Measurements from ENCODE around the gene MEAF6.

Gene MEAF6

DNA sequence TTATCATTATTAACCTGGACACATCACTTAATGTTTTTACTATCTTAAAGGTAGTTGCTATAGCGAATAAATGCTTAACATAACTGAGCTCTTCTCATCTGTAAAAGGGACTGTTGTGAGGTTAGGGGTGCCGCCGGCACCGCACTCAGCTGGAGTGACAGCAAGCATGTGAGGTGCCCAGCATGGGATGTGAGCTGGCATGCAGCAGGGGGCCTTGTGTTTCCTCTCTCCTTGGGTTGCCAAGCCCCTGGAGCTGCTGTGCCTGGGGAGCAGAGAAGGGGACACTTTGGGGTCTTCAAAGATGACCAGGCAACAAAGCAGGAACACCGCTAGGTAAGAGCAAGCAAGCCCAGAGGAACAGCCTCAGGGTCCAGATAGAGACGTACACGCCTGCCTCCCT is 42.3 kb downstream of the MEAF6 start:
- DNase-seq, result no peak

DNA sequence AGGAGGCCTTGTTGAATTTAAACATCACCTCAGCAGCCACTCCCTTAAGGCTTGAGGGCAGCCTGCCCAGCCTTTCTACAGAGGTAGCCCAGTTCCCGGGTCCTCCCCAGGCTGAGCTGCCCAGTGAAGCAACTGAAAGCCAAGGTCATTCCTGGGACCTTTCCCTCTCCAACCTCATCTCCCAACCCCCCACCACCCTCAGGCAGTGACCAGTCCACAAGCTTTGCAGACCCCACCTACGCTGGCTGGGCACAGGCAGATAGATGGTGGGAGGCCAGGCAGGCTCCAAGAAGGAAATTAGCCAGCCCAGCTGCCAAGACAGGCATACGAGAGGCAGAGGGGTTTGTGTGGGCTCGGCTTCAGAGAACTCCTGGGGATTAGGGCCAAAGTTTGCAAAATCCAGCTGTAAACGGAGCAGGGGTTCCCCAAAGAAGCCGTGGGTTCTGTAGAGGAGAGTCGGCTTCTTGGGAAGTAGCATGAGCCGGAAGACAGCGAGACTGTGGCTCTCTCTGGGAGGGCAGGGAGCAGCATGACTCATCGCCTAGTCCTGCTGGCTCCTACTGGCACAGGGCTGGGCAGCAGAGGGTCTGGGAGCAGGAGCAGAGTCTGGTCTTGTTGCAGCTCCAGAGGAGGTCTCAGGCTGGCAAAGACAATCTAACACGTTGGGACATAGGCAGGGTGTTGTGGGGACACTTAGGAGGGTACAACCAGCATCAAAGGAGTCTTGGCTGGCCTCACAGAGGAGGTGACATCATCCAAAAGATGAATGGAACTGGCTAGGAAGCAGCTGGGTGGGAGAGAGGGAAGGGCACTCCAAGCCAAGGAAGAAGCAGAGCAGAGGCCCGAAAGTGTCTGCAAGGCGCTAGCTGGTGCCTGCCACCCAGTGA is 43.0 kb downstream of the MEAF6 start:
- DNase-seq, result peak; percentile 45

DNA sequence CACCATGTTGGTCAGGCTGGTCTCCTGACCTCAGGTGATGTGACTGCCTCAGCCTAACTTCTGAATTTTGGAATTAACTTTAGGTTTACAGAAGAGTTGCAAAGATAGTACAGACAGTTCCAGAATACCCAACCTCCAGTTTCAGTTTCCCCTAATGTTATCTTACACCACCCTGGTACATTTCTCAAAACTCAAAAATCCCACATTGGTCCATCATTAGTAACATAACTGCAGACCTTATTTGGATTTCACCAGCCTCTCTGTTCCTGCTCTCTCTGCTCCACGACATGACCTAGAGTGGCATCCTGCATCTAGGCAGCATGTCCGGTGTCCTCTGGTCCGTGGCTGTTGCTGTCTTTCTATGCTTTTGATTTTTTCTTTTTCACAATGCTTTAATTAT is 45.2 kb downstream of the MEAF6 start:
- peak; percentile 34 for DNase-seq

DNA sequence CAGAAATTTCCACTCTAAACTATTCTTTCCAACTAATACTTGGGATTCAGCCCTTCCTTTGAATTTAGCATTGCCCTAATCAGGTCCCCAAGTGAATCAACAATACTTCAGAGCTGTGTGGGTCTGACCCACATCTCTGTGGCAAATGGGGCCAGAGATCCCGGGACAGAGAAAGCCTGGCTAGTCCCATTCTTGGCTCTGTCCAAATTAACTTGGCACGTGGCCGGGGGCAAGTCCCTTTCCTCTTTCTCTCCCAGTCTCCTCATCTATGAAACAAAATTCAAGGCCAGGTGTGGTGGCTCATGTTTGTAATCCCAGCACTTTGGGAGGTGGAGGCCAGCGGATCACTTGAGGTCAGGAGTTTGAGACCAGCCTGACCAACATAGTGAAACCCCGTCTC is 46.5 kb downstream of the MEAF6 start:
- DNase-seq, result no peak

DNA sequence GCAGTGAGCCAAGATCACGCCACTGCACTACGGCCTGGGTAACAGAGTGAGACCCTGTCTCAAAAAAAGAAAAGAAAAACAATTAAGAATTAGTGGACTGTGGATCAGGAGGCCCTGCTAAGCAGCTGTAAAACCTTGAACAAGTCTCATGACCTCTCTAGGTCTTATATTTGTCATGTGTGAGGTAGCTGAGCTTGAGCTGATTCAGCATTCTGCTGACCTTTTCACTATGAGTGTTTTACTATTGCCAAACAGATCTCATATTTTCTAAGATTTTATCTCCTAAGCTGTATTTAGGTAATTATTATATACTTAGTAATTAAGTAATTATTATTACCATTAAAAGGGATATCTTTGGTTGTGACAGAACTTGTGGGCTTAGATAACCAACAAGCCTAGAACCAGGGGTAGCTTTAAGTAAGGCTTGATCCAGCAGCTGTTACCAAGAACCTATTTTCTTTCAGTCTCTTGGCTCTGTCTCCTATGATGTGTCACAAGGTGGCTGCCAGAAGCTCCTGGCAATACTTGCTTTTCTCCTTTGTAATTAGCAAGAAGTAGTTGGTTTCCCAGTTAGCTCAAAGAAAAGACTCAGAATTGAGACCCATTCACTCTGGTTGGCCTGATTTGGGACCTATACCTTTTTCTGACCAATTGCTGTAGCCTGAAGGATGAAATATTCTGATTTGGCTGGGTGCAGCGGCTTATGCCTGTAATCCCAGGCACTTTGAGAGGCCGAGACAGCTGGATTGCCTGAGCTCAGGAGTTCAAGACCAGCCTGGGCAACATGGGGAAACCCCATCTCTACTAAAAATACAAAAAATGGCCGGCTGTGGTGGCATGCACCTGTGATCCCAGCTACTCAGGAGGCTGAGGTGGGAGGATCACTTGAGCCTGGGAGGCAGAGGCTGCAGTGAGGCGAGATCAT is 48.7 kb downstream of the MEAF6 start:
- no peak for DNase-seq

DNA sequence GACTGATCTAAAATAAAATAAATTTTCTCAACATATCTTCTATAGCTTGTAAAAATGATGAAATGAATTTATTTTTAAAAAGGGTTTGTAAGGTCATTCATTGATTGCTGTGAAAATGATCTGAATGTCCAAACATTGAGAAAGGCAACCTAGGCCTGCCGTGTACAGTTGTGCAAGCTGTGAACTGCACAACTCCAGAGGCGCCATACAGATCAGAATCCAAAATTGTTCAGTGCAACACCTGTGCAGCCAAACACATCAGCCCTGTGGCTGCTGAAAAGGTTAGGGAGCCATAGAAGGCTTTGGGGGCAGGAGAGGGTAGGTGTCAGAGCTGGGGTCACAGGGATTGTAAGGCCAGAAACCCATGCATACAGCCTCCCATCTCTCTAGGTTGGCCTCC is 50.1 kb downstream of the MEAF6 start:
- no peak for DNase-seq

DNA sequence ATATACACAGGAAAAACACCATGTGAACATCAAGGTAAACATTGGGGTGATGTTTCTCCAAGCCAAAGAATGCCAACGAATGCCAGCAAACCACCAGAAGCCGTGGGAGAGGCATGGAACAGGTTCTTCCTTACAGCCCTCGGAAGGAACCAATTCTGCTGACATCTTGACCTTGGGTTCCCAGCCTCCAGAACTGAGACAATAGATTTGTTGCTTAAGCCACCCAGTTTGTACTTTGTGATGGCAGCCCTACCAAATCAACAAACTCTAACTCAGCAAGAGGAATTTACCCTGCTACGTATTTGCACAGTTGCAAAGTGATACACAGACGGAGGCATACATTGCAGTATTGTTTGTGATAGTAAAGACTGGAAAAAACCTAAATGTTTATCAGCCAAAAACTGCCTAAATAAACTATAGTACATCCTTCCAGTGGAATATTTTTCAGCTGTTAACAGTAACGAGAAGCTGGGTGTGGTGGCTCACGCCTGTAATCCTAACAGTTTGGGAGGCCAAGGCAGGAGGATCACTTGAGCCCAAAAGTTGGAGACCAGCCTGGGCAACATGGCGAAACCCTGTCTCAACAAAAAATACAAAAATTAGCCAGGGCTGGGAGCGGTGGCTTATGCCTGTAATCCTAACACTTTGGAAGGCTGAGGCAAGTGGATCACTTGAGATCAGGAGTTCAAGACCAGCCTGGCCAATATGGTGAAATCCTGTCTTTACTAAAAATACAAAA is 52.7 kb downstream of the MEAF6 start:
- no peak for DNase-seq

DNA sequence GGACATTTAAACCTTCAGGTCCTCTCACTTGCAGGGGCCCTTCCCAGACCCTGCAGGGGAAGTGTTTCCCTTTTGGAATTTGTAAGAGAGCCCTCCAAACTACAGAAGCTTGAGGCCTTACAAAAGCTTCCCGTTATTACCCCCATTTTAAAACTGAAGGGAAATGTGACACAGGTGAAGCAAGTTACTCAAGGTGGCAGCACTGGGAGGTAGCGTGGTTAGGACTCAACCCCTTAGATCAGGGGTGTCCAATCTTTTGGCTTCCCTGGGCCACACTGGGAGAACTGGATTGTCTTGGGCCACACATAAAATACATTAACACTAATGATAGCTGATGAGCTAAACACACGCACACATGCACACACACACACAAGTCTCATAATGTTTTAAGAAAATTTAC is 56.0 kb downstream of the MEAF6 start:
- DNase-seq, result no peak

DNA sequence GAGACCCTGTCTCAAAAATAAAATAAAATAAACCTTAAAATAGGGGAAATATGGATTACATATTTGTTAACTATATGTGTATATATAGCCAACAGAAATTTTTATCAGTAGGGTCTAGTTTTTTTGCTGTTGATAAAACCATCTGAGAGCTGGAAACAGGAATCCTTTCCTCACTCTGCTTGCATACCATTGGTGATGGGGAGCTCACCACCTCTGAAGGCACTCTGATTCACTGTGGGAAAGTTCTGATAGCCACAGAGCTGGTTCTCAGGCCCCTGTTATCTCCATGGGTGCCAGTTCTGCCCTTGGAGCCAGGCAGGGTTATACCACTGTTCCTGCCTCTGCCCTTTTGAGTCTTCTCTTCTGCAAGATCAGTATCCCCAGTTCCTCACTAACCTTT is 58.0 kb downstream of the MEAF6 start:
- DNase-seq, result no peak

DNA sequence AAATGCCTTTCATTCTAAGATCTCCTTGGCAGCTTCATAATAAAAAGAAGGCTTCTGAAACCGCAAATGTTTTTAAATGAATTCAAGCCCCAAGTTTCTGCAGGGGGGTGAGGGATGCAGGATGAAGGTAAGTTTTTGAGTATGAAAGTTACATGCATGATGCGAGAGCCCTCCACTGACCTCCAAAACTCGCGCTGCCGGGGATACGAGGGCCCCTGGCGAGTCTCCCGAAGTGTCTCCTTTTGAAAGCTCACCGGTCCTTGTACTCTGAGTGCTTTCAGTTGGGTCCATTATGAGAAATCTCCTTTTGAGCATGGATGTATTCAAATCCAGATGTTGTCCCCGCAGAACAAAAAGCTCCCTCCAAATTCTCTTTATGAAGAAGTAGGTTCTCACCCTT is 59.0 kb downstream of the MEAF6 start:
- DNase-seq, result no peak

DNA sequence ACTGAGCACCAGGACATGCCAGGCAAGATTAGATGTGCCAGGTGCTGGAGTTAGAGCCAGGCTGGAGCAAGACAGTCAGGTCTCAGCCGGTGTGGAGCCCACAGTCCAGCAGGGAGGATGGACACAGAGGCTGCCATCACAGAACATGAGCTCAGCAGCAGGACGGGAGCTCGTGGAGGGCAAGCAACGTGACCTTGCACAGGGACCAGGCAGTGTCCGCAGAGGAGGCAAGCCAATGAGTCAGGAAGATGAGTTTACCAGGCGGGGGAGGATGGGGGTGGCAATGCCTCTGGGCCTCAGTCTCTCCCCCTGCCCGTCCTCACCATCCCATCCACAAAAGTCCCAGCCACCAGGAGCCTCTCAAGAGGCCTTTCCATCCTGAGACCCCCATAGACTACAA is 60.9 kb downstream of the MEAF6 start:
- DNase-seq, result no peak

DNA sequence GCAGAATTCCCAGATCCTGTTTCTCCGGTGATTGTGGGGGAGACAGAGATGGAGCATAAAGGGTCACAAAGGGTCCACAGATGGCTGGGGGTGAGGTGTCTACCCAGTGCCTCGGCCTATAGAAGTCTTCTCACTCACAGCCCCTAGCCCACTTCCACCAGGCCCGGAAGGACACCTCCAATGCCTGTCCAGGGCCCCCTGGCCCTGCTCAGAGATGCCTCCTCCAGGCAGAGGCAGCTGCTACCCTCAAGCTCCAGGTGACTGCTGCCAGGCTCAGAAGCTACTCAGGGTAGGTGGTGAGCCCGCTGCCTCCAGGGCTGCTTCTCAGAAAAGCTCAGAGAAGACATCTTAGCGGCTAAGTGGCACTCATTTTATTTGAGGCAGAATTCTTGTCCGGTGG is 62.1 kb downstream of the MEAF6 start:
- DNase-seq, result no peak

DNA sequence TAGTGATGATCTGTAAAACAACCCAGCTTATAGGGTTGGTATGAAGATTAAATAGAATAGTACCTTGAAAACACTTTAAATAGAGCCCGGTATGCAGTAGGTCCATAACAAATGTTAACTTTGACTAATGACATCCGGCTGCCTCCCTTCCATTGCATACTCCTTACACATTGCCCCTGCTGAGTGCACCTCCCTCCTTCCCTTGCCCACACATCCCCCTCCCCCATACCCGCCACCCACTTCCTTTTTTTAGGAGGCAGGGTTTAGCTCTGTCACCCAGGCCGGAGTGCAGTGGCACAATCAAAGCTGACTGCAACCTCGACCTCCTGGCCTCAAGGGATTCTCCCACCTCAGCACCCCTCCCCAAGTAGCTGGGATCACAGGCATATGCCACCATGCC is 64.6 kb downstream of the MEAF6 start:
- peak; percentile 68 for DNase-seq

DNA sequence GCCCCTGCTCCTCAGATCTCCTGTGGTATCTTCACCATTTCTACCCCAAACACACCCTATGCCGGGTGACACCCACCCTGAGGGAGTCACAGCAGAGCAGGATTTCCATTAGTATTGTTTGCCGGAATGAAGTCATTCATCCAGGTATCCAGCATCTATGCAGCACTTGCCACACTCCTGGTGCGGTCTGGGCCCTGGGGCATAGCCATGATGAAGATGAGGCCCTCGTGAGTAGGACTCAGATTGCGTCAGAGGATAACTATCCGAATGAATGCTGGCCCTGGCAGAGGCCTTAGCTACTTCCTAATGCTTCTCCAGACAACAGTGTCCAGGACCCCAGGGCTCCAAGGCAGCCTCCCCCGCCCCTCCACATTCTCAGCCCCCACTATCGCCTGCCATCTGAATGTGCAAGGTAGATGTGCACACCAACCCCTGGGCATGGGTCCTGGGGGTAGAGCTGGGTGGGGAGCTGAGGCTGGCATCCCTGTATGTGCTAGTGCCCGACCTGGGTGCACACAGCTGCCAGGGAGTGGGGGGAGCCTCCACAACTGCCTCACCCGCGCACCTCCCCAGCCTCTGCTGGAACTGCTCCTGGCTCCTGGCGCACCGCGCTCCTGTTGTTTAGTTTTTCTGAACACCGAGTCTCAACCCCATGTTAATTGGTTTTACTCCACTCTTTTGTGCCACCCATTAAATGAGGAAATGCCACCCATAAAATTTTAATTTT is 65.7 kb downstream of the MEAF6 start:
- DNase-seq, result no peak

DNA sequence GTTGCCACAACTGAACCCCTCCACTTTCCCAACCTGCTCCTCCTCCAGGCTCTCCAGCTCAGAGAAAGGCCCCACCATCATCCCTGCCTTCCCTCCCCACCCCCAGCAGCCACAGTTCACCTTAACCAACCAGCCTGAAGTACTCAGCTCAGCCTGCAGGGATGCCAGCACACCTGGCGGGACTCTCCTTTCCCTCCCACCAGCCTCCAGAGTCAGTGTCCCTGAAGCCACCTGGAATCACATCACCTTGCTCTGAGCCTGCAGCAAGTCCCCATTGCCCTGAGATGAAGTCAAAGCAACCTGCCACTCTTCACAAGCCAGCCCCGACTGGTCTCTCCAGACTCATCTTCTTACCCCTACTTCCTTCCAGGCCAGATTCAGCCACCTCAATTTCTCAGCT is 66.4 kb downstream of the MEAF6 start:
- DNase-seq, result no peak

DNA sequence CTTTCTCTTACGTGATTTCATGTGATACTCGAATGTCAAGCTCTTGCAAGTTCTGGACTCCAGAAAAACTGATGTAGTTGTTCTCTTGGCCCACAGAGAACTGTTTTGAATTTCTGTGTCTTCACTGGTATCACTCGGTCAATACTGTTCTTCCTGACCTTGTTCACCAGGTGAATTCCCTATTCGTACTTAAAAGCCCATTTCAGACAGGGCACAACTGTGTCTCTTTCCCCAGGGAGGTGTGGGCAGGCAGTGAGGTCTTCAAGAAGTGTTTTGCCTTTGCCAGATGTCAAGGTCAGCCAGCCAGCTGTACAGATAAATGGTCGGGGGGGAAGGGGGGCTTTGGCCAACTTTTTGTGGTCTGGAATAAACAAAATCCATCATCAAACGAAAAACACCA is 67.7 kb downstream of the MEAF6 start:
- DNase-seq, result no peak

DNA sequence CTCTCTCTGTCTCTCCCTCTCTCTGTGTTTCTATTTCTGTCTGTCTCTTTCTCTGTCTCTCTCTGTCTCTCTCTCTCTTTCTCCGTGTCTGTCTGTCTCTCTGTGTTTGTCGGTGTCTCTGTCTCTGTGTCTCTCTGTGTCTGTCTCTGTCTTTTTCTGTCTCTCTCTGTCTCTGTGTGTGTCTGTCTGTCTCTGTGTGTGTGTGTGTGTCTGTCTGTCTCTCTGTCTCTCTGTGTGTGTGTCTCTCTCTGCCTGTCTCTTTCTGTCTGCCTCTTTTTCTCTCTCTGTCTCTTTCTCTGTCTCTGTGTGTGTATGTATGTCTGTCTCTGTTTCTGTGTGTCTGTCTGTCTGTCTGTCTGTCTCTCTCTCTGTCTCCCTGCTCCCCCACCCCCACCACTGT is 71.9 kb downstream of the MEAF6 start:
- no peak for DNase-seq

Data from OCI-M1 (cell line).